Hepatocyte (in vitro differentiated cells): ENCODE data around the gene SEC23A.

Experiments
- EZH2phosphoT487 ChIP-seq: fragments of 200-600 bp; sonication (generic); IDR thresholded peaks from one replicate; pipeline ENCODE4 v1.6.1; 2018; ENCODE audit warnings: antibody characterized with exemption, mild to moderate bottlenecking, low read depth, moderate library complexity; ENCODE audit not compliant: unreplicated experiment, severe bottlenecking
- TF ChIP-seq, protein P1 (sequence below): fragments of 200-600 bp; sonication (generic); IDR thresholded peaks from 2 replicates; pipeline ENCODE4 v1.5.1; 2016; ENCODE audit warnings: antibody characterized with exemption, mild to moderate bottlenecking; ENCODE audit not compliant: poor library complexity

GRCh38 chr14:39034481-39035296, 68.3 kb downstream of the SEC23A start:
- TF ChIP-seq, protein P1, sequence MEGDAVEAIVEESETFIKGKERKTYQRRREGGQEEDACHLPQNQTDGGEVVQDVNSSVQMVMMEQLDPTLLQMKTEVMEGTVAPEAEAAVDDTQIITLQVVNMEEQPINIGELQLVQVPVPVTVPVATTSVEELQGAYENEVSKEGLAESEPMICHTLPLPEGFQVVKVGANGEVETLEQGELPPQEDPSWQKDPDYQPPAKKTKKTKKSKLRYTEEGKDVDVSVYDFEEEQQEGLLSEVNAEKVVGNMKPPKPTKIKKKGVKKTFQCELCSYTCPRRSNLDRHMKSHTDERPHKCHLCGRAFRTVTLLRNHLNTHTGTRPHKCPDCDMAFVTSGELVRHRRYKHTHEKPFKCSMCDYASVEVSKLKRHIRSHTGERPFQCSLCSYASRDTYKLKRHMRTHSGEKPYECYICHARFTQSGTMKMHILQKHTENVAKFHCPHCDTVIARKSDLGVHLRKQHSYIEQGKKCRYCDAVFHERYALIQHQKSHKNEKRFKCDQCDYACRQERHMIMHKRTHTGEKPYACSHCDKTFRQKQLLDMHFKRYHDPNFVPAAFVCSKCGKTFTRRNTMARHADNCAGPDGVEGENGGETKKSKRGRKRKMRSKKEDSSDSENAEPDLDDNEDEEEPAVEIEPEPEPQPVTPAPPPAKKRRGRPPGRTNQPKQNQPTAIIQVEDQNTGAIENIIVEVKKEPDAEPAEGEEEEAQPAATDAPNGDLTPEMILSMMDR: peak; percentile 48
- TF ChIP-seq EZH2phosphoT487: no peak
